ENCODE measurements around the gene F12.
A peak's percentile ranks its signal among the peaks of the same experiment; 100 is the strongest.
"Not testable (repeated sequence)": the region's sequence is repeated elsewhere in the genome, so short reads cannot be mapped to it uniquely, and the experiment has no call there.

F12 gene

GRCh38 chr5:177432143-177432838 is 22.9 kb upstream of the F12 start:
- no peak for DNase-seq

DNA sequence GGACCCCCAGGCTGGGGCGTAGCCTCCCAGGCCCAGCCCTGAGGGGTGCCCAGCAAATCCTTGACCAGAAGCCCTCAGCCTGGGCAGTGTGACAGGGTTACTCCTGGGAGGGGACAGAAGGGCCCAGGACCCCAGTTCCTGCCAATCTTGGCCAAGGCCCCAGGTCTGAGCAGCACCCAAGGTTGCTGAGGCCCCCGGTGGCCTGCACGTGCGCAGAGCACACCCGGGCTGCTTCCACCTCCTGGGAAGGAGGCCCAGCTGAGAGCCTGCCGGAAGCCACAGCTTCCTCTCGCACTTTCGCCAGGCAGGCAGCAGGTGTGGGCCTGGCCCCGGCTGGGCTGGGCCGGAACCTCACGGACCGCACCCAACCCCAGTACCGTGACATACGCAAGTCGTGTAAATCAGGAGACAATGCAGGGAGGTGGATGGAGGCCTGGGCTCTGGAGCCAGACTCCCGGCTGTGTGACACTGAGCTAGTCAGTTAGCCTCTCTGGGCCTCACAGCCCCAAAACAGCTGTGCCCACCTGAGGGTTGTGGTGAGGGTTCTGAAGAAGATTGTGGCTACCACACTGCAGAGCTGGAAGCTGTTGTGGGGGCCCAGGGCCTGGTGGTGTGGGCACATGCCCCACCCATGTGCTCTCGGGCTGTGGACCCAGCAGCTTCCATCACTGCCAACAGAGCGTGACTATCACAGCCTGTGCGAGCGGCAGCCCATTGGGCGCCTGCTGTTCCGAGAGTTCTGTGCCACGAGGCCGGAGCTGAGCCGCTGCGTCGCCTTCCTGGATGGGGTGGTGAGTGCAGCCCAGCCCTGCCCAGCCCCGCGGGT is 22.2 kb upstream of the F12 start:
- DNase-seq: peak; percentile 64

DNA sequence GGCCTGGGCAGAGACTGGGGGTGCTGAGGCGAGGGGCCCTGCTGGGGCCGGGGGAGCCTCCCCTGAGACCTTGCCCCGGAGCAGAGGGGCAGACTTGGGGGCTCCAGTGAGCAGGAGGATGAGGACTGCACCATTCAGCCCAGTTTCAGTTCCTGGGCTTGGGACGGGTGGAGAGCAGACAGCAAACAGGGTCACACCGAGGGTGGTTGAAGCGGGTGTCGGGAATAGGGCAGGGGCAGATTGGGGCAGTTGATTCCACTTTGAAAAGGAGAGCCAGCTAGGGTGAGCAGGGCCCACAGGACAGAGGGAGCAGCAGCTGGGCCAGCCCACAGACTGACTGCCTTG is 21.6 kb upstream of the F12 start:
- DNase-seq: no peak

- peak; percentile 32 for DNase-seq
Measured at GRCh38 chr5:177430140-177430951, 21.0 kb upstream of the F12 start.

GRCh38 chr5:177429248-177430040 is 20.1 kb upstream of the F12 start:
- DNase-seq: peak; percentile 77

DNA sequence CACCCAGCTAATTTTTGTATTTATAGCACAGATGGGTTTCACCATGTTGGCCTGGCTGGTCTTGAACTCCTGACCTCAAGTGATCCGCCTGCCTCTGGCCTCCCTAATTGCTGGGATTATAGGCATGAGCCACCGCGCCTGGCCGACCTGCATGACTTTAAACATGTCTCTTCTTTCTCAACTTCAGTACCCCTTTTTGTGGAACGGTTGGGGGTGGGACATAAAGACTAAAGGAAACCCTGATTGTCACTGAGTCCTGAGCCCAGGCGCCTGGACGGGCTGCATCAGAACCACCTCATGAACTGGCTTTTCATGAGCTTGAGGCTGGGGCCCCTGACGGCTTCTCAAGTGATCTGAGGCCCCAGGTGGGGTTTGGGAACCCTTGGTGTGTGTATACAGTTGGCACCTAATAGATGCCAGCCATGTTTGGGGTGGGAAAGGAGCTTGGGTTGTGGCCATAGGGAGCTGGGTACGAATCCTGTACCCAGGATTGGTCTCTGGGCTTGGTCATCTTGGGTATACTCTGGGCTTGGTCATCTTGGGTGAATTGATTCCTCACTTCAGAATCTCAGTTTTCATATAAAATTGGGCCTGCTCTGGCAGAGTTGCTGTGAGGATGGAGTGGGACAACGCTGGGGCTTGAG is 19.3 kb upstream of the F12 start:
- peak; percentile 37 for DNase-seq

DNA sequence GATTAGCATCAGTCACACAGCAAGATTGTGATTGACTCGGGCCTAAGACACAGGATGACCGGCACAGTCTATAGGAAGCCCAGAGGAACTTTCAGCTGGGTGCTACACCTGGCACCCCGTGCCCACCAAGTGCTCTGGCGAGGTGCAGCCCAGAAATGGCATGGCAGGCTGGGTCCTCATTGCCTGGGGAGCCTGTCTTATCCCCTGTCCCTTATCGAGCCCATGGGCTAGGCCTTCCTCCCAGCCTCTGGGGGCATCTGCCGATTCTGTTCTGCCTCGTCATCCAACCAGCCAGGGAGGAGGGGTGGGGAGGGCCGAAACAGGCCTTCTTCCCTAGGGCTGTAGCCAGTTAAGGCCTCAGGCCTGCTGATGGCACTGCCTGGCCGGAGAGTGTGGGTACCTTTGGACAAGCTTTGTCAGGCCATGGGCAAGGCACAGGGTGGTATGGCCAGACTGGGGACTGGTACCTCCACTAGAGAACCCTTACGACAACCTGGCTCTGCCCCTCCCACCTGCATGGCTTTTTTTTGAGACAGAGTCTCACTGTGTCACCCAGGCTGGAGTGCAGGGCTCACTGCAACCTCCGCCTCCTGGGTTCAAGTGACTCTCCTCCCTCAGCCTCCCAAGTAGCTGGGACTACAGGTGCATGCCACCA is 18.7 kb upstream of the F12 start:
- peak; percentile 41 for DNase-seq

DNA sequence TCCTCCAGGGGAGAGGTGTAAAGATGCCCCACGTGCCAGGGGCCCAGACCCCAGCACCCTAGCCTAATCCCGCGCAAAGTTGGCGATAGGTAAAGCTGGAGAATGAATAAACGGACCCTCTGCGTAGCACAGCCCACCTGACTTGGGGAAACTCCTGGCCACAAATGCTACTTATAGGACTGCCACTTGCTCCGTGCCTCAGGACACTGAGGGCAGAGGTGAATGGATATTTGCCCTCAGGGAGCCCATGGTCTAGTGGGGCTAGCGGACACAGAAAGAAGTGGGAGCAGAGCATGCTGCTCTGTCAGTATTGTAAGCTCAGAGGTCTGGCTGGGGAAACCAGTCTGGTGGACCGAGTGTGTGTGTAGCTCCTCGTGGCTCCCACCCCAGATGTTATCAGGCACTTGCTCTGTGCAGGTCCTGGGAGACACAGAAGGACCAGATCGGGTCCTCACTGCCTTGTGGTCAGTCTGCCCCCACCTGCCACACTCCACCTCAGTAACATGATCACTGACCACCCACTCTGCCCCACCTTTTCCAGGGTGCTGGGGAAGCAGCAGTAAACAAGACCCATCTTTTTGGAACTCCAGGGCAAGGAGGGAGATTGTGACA is 18.0 kb upstream of the F12 start:
- DNase-seq: peak; percentile 43

DNA sequence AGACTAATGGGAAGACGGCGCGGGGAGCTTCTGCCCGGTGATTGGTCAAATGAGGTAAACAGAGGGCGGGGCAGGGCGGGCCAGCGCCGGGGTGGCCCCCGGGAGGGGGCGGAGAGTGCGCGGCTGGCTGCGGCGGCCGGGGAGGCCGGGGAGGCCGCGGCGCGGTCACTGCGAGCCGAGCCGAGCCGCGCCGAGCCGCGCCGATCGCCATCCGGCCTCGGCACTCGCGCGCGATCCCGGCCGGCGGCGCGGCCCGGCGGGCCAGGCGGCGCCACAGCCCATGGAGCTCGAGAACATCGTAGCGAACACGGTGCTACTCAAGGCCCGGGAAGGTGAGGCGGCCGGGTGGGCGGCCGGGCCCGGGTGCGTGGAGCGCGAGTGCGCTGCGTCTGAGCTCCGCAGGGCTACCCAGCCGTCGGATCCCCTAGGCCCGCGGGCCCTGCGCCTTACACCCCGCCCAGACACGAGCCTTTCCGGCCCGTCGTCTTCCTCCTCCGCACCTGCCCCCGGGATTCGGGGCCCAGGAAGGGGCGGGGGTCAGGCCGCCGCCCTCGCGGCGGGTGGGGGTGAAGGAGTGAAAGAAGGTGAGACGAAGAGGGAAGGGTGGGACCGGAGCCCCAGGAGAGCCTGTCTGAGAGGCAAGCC is 17.3 kb upstream of the F12 start, which contains the start of gene GRK6:
GRK6 (plus strand) TSS at position 111 of the 645 bp plus-strand sequence; CDS start at position 281, 170 bp downstream.
- DNase-seq: peak; percentile 70

GRCh38 chr5:177425801-177426565 is 16.6 kb upstream of the F12 start:
- DNase-seq: peak; percentile 96

DNA sequence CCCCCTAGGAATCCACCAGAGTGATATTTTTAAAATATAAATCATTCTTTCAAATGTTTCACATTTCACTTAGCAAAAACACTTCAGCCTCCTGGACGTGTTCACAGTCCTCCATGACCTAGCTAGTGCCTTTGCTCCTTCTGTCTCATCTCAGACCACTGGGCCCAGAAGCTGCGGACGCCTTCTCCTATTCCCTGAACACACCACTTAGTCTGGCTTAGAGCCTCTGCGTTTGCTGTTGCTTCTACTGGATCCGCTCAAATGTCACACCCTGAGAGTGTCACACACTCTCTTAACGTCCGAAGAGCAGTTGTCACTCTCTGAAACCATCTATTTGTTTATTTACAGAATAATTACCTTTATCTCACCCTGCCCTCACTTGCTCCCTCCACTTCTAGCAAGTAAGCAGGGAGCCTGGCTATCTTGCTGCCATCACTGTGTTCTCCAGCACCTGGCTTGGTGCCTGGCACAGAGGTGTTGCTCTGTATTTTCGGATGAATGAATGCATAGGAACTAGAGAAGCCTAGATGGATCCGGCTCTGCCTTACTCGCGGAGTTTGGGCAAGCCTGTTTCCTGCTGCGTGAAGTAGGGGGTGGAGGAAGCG is 15.9 kb upstream of the F12 start:
- no peak for DNase-seq

DNA sequence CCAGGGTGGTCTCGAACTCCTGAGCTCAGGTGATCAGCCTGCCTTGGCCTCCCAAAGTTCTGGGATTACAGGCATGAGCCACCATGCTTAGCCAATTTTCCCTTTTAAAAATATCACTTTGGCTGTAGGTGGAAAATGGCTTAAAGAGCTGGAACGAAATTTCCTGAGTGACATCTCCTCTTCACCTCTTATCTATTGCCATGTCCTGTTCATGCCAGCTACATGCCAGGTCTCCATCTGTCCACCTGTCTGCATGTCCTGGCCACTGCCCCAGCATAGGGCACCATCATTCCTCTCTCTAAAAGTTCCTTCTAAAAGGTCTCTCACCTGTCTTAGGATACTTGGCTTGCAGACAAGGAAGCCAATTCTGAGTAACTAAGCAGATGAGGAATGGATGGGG is 14.3 kb upstream of the F12 start:
- no peak for DNase-seq

DNA sequence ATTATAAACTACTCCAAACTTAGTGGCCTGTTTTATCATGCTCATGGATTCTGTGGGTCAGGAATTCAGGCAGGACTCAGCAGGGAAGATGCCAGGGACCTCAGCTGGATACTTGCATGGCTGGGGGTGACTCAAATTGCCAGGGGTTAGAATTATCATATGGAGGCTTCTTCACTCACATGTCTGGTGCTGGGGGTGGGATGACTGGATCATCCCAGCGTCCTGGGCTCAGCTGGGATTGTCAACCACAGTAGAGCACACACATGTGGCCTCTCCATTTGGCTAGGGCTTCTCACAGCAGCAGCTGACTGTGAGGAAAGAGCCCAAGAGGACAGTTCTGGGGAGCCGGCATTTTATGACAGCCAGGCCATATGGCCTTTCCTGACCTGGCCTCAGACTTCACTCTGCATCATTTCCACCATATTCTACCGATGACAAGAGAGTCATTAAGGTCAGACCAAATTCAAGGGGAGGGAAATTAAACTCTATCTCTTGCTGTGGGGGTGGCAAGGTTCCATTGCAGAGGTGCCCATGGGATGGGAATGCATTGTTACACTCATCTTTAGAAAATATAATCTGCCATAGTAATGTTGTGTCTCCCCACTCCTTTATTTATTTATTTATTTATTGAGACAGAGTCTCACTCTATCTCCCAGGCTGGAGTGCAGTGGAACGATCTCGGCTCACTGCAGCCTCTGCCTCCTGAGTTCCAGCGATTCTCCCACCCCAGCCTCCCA is 11.9 kb upstream of the F12 start:
- DNase-seq: no peak

DNA sequence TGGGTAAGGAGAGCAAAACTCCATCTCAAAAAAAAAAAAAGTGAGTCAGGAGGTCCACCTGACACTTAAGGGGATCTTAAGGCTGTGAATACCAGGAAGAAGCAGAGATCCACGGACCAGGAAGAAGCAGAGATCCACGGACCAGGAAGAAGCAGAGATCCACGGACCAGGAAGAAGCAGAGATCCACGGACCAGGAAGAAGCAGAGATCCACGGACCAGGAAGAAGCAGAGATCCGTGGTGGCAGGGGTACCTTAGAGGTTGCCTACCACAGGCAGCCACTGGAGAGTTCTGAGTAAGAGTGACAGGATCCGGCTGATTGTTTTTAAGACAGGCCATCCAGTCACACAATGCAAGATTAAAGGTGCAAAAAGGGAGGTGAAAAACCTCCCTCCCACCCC is 11.1 kb upstream of the F12 start:
- DNase-seq: not testable (repeated sequence)

DNA sequence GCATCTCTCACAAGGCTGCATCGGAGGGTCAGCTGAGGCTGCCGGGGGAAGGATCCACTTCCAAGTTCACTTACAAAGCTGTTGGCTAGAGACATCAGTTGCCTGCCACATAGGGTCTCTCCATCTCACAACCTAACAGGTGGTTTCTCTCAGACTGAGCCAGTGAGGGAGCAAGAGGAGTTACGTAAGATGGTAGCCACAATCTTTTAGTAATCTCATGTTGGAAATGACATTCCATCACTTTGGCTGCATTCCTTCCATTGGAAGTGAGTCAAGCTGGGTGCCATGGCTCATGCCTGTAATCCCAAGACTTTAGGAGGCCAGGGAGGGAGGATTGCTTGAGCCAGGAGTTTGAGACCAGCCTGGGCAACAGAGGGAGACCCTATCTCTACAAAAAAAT is 9.7 kb upstream of the F12 start:
- DNase-seq: no peak

GRCh38 chr5:177417081-177417480 is 7.7 kb upstream of the F12 start:
- DNase-seq: not testable (repeated sequence)

GRCh38 chr5:177414481-177414880 is 5.1 kb upstream of the F12 start:
- no peak for DNase-seq

DNA sequence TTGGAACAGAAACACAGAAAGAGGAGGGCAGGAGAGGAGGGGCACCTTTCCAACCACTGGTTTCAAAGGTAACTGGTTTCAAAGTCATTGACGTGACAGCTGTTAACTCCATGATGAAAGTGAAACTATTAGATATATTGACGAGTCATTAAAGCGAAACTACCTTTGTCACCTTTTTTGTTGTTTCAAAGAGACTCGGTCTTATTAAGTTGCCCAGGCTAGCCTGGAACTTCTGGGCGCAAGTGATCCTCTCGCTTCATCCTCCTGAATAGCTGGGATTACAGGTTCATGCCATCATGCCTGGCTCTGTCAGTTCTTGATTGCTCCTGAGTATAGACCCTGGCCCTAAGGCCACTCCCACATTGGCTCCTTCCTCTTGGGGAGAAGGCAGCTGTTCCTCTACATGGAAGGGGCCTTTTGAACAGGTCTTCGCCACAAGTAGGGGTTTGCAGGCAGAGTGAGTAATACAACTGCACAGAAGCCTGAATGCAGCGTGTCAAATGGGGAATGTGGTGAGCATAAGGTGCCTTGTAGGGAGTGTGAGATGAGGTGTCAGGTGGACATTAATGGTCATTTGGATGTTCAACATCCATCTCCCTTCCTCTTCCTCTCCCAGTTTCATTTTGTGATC is 3.4 kb upstream of the F12 start:
- DNase-seq: no peak
